Measurements from ENCODE around the gene PUM1. TPM values are rescaled to one million over a fixed set of nuclear protein-coding genes. Genes with fewer than 3 reads are reported as not detected.

Gene PUM1
- total RNA-seq, 4 donors from 2014 or later = 71.7 to 112 (median 83.0) TPM

- no peak overlapping the region for H3K4me3 ChIP-seq
- H3K4me1 ChIP-seq = peaks cover 5 to 13% (median 13%) of the 10 kb centered on the region in 4 donors
- H3K27ac ChIP-seq (replicated peaks in 1 of 4) = no peak overlapping the region
- intact Hi-C loops (cut with DNase I) = no loop called here
- H3K36me3 ChIP-seq = peaks cover 0 to 26% (median 10%) of the 10 kb centered on the region in 4 donors
- H3K9me3 ChIP-seq = no peaks in the 10 kb centered on the region
- WGBS = 67% methylated on average over 3 of the region's 3 CpGs
- no peak for DNase-seq (ENCODE audit: extremely low spot score)
- TF ChIP-seq POLR2AphosphoS5 (IDR thresholded peaks at IDR 0.05) (no peak), EP300 (IDR thresholded peaks at IDR 0.05) (no peak), CTCF (IDR thresholded peaks at IDR 0.05) (no peak), POLR2A (IDR thresholded peaks at IDR 0.05; ENCODE audit: low read depth) (no peak)
- H3K27me3 ChIP-seq = no peaks in the 10 kb centered on the region
These were observed 69.4 kb downstream of the PUM1 start for GRCh38 chr1:30995990-30996612.

GRCh38 chr1:30991862-30992606 lies 73.5 kb downstream of the PUM1 start:
- WGBS = 86% methylated on average over 6 of the region's 6 CpGs

GRCh38 chr1:30990591-30990990 lies 74.9 kb downstream of the PUM1 start:
- no peak for TF ChIP-seq POLR2A (IDR thresholded peaks at IDR 0.05; ENCODE audit: low read depth)
- TF ChIP-seq EP300 (IDR thresholded peaks at IDR 0.05) = no peak
- no peak for TF ChIP-seq POLR2AphosphoS5 (IDR thresholded peaks at IDR 0.05)
- TF ChIP-seq CTCF (IDR thresholded peaks at IDR 0.05) = no peak
- 73% methylated on average over 3 of the region's 3 CpGs for WGBS
- Histone ChIP-seq H3K27me3 (no peaks in the 10 kb centered on the region), H3K36me3 (peaks cover 0 to 31% (median 16%) of the 10 kb centered on the region in 4 donors), H3K9me3 (no peaks in the 10 kb centered on the region), H3K4me3 (no peak overlapping the region), H3K4me1 (peaks cover 25 to 48% (median 42%) of the 10 kb centered on the region in 4 donors), H3K27ac (replicated peaks in 1 of 4) (no peak overlapping the region)
- DNase-seq (ENCODE audit: extremely low spot score) = no peak
- intact Hi-C loops (cut with DNase I) = no loop called here

More at GRCh38 chr1:30991862-30992606, 73.5 kb downstream of the PUM1 start:
- intact Hi-C loops (cut with DNase I) = no loop called here
- Histone ChIP-seq H3K4me3 (no peak overlapping the region), H3K4me1 (peaks cover 31 to 46% (median 35%) of the 10 kb centered on the region in 4 donors), H3K27me3 (no peaks in the 10 kb centered on the region), H3K9me3 (no peaks in the 10 kb centered on the region), H3K27ac (replicated peaks in 1 of 4) (no peak overlapping the region), H3K36me3 (peaks cover 0 to 31% (median 16%) of the 10 kb centered on the region in 4 donors)
- no peak for DNase-seq (ENCODE audit: extremely low spot score)
- no peak for TF ChIP-seq EP300 (IDR thresholded peaks at IDR 0.05)
- TF ChIP-seq CTCF (IDR thresholded peaks at IDR 0.05) = no peak
- no peak for TF ChIP-seq POLR2A (IDR thresholded peaks at IDR 0.05; ENCODE audit: low read depth)
- TF ChIP-seq POLR2AphosphoS5 (IDR thresholded peaks at IDR 0.05) = no peak

- intact Hi-C loops (cut with DNase I) = no loop called here
- 74% methylated on average over 1 of the region's 1 CpG for WGBS
- H3K4me1 ChIP-seq = peaks cover 41 to 71% (median 67%) of the 10 kb centered on the region in 4 donors
These were observed 77.5 kb downstream of the PUM1 start for GRCh38 chr1:30988045-30988444.

More at GRCh38 chr1:30988045-30988444, 77.5 kb downstream of the PUM1 start:
- Histone ChIP-seq H3K27ac (replicated peaks in 1 of 4) (no peak overlapping the region), H3K36me3 (peaks cover 0 to 26% (median 13%) of the 10 kb centered on the region in 4 donors), H3K9me3 (no peaks in the 10 kb centered on the region), H3K4me3 (no peak overlapping the region), H3K27me3 (no peaks in the 10 kb centered on the region)
- no peak for DNase-seq (ENCODE audit: extremely low spot score)
- TF ChIP-seq POLR2AphosphoS5 (IDR thresholded peaks at IDR 0.05) (no peak), POLR2A (IDR thresholded peaks at IDR 0.05; ENCODE audit: low read depth) (no peak), CTCF (IDR thresholded peaks at IDR 0.05) (no peak), EP300 (IDR thresholded peaks at IDR 0.05) (no peak)

Measured in esophagus muscularis mucosa (tissue), 4 donors.